Activated CD8-positive, alpha-beta T cell treated with anti-CD3 and anti-CD28 coated beads for 36 hours (primary cell): ENCODE results near the gene AATF. TPM values are rescaled to one million over a fixed set of nuclear protein-coding genes. Genes with fewer than 3 reads are reported as not detected.

Experiments used
- ATAC-seq: fragments of 200-7000 bp; cut with Tn5 transposase; one replicate; pipeline ENCODE4 v1.10.0; 2021; ENCODE audit warnings: mild to moderate bottlenecking, moderate library complexity
- CTCF ChIA-PET: fragments of 350-600 bp; sonication (Branson Sonifier 250); formaldehyde crosslinking; loops from one replicate; lab custom pipeline; 2021; ENCODE audit warnings: antibody characterized with exemption; lab: Charles Lee
- POLR2A ChIA-PET: fragments of 350-600 bp; sonication (Branson Sonifier 250); formaldehyde crosslinking; loops from one replicate; lab custom pipeline; 2021; ENCODE audit warnings: antibody characterized with exemption; lab: Charles Lee
- DNase-seq: peaks from one replicate; pipeline ENCODE4 v3.0.0-alpha.2; 2020
- H3K27ac Mint-ChIP-seq: one replicate; pipeline ENCODE4 v1.8.0; 2021; ENCODE audit warnings: mild to moderate bottlenecking, mixed read lengths
- H3K27me3 Mint-ChIP-seq: one replicate; pipeline ENCODE4 v1.8.0; 2021; ENCODE audit warnings: mixed read lengths
- H3K36me3 Mint-ChIP-seq: one replicate; pipeline ENCODE4 v1.8.0; 2021; ENCODE audit warnings: low read depth, mixed read lengths
- H3K4me1 Mint-ChIP-seq: one replicate; pipeline ENCODE4 v1.8.0; 2021; ENCODE audit warnings: low read depth, mixed read lengths
- H3K4me3 Mint-ChIP-seq: one replicate; pipeline ENCODE4 v1.8.0; 2021; ENCODE audit warnings: mild to moderate bottlenecking, moderate library complexity, mixed read lengths
- H3K9me3 Mint-ChIP-seq: one replicate; pipeline ENCODE4 v1.8.0; 2021; ENCODE audit warnings: mixed read lengths
- CTCF ChIP-seq: fragments of 200-600 bp; IDR thresholded peaks from one replicate; pipeline ENCODE4 v1.8.0; 2022; ENCODE audit warnings: antibody characterized with exemption, mild to moderate bottlenecking
- intact Hi-C: fragments of 100-400 bp; cut with micrococcal nuclease; formaldehyde crosslinking; loops from one replicate; pipeline ENCODE4 v1.10.0; 2022
- total RNA-seq, 2 experiments: library from RNA; stranded (reverse); gene quantifications; one replicate each; pipeline ENCODE4 v1.2.3, GENCODE V29; 2021

Gene AATF
- total RNA-seq, 2 experiments from 2014 or later = 81.8 to 90.3 TPM

GRCh38 chr17:37019741-37020129 lies 71.0 kb downstream of the AATF start:
- peaks cover 7% of the 10 kb centered on the region for H3K4me1 Mint-ChIP-seq

GRCh38 chr17:37024181-37024637 lies 75.5 kb downstream of the AATF start:
- TF ChIP-seq CTCF = no peak
- Mint-ChIP-seq H3K9me3 (no peaks in the 10 kb centered on the region), H3K27me3 (no peaks in the 10 kb centered on the region), H3K4me3 (no peak overlapping the region), H3K27ac (no peak overlapping the region), H3K4me1 (peaks cover 26% of the 10 kb centered on the region), H3K36me3 (peaks cover 27% of the 10 kb centered on the region)
- ChIA-PET CTCF (no interaction called here), POLR2A (no interaction called here)
- intact Hi-C loops = no loop called here
- ATAC-seq (no peak), DNase-seq (no peak)

More at GRCh38 chr17:37019741-37020129, 71.0 kb downstream of the AATF start:
- Mint-ChIP-seq H3K36me3 (peaks cover 17% of the 10 kb centered on the region), H3K4me3 (no peak overlapping the region), H3K9me3 (no peaks in the 10 kb centered on the region), H3K27ac (no peak overlapping the region), H3K27me3 (no peaks in the 10 kb centered on the region)
- intact Hi-C loops = no loop called here
- ChIA-PET POLR2A (interaction anchor here (0.9 kb wide), 1 partner anchor 27 kb away, joined by 3 read pairs; no protein-coding TSS in a partner anchor), CTCF (interaction anchor here (2.7 kb wide), 1 partner anchor 28 kb away, joined by 8 read pairs; no protein-coding TSS in a partner anchor)
- ATAC-seq (no peak), DNase-seq (no peak)
- no peak for TF ChIP-seq CTCF

- DNase-seq (no peak), ATAC-seq (no peak)
- Mint-ChIP-seq H3K27ac (peak overlapping the region; percentile 29), H3K36me3 (peaks cover 26% of the 10 kb centered on the region), H3K27me3 (no peaks in the 10 kb centered on the region), H3K9me3 (no peaks in the 10 kb centered on the region), H3K4me1 (peaks cover 26% of the 10 kb centered on the region), H3K4me3 (no peak overlapping the region)
- intact Hi-C loops = no loop called here
- no peak for TF ChIP-seq CTCF
- POLR2A ChIA-PET = no interaction called here
- CTCF ChIA-PET = no interaction called here
Measured at GRCh38 chr17:37025238-37025637, 76.5 kb downstream of the AATF start.

GRCh38 chr17:37025847-37026530 lies 77.2 kb downstream of the AATF start:
- CTCF ChIA-PET = interaction anchor here (1.1 kb wide), 1 partner anchor 22 kb away, joined by 4 read pairs; no protein-coding TSS in a partner anchor
- no peak overlapping the region for H3K4me3 Mint-ChIP-seq
- H3K4me1 Mint-ChIP-seq = peaks cover 26% of the 10 kb centered on the region
- no peaks in the 10 kb centered on the region for H3K27me3 Mint-ChIP-seq
- intact Hi-C loops = no loop called here
- peak; percentile 15 for DNase-seq
- TF ChIP-seq CTCF = no peak
- POLR2A ChIA-PET = no interaction called here
- H3K9me3 Mint-ChIP-seq = no peaks in the 10 kb centered on the region
- peaks cover 22% of the 10 kb centered on the region for H3K36me3 Mint-ChIP-seq
- peak; percentile 92 for ATAC-seq
- H3K27ac Mint-ChIP-seq = peak overlapping the region; percentile 53

- Mint-ChIP-seq H3K4me1 (peaks cover 26% of the 10 kb centered on the region), H3K27ac (no peak overlapping the region), H3K36me3 (peaks cover 24% of the 10 kb centered on the region), H3K9me3 (no peaks in the 10 kb centered on the region), H3K4me3 (no peak overlapping the region), H3K27me3 (no peaks in the 10 kb centered on the region)
- no peak for TF ChIP-seq CTCF
- ATAC-seq (peak; percentile 24), DNase-seq (no peak)
- POLR2A ChIA-PET = no interaction called here
- intact Hi-C loops = no loop called here
- CTCF ChIA-PET = interaction anchor here (1.1 kb wide), 1 partner anchor 21 kb away, joined by 4 read pairs; no protein-coding TSS in a partner anchor
Measured at GRCh38 chr17:37026531-37026869, 77.7 kb downstream of the AATF start.
